A549 (cell line): Measurements from ENCODE around the gene SSBP3. TPM values are rescaled to one million over a fixed set of nuclear protein-coding genes. Genes with fewer than 3 reads are reported as not detected.

Experiments
- ATAC-seq, 2 experiments: fragments of 200-7000 bp in 1 of 2; fragments of >200 bp in 1 of 2; cut with Nextera tagmentation in 1 of 2; cut with Tn5 transposase in 1 of 2; 3 replicates each; pipeline versions ENCODE4 v1.8.0 to v1.9.1; 2018 to 2020; ENCODE audit warnings: mild to moderate bottlenecking in 1 of 2, moderate library complexity in 1 of 2
- CTCF ChIA-PET: fragments of 300-600 bp; sonication (Branson Sonifier 250); formaldehyde crosslinking; extraction: SDS; loops from one replicate; lab custom pipeline; 2021; ENCODE audit warnings: antibody characterized with exemption, inconsistent platforms; lab: Yijun Ruan, JAX
- POLR2A ChIA-PET: fragments of 350-600 bp; formaldehyde crosslinking; extraction: SDS; loops from one replicate; lab custom pipeline; 2021; ENCODE audit warnings: antibody characterized with exemption, inconsistent platforms; lab: Yijun Ruan, JAX
- DNase-seq, 2 experiments: peaks; one replicate each; pipeline versions ENCODE4 v3.0.0 to v3.0.0-alpha.2; 2011 to 2016; ENCODE audit warnings: low read depth in 1 of 2, low spot score in 1 of 2
- FAIRE-seq: peaks from 2 replicates; lab custom pipeline; 2011; peaks lifted over from hg19 to GRCh38; lab: Jason Lieb, UNC
- H3K27ac ChIP-seq, 2 experiments: fragments of >200 bp; sonication (Bioruptor Twin); formaldehyde crosslinking; 3 replicates each; pipeline ENCODE4 v1.5.1; 2016 to 2017
- H3K4me1 ChIP-seq: fragments of >200 bp; sonication (Bioruptor Twin); formaldehyde crosslinking; 3 replicates; pipeline ENCODE4 v1.6.1; 2016
- H3K4me2 ChIP-seq: fragments of >200 bp; sonication (Bioruptor Twin); formaldehyde crosslinking; 3 replicates; pipeline ENCODE4 v1.6.1; 2016
- H3K4me3 ChIP-seq: fragments of >200 bp; sonication (Bioruptor Twin); formaldehyde crosslinking; 3 replicates; pipeline ENCODE4 v1.5.1; 2016
- H3K9me3 ChIP-seq: fragments of >200 bp; sonication (Bioruptor Twin); formaldehyde crosslinking; 3 replicates; pipeline ENCODE4 v1.6.1; 2016
- BHLHE40 ChIP-seq: IDR thresholded peaks from 2 replicates; pipeline ENCODE4 v1.6.1; 2012; ENCODE audit warnings: low read depth, low read length, inconsistent platforms
- CTCF ChIP-seq: fragments of >200 bp; sonication (Bioruptor Twin); formaldehyde crosslinking; IDR thresholded peaks from 3 replicates; pipeline ENCODE4 v1.5.1; 2016
- EP300 ChIP-seq, 2 experiments: fragments of >200 bp; sonication (Bioruptor Twin); formaldehyde crosslinking; IDR thresholded peaks; 2 replicates in 1 of 2; 3 replicates in 1 of 2; pipeline ENCODE4 v1.6.1; 2016 to 2017
- ESRRA ChIP-seq: fragments of 150-350 bp; IDR thresholded peaks from 2 replicates; pipeline ENCODE4 v1.6.1; 2014; ENCODE audit warnings: mild to moderate bottlenecking, low read length, borderline replicate concordance
- FOSL2 ChIP-seq, 2 experiments: fragments of 450-650 bp in 1 of 2; fragments of >200 bp in 1 of 2; sonication (Bioruptor Twin) in 1 of 2; formaldehyde crosslinking; IDR thresholded peaks; 2 replicates each; pipeline versions ENCODE4 v1.5.0 to v1.6.1; 2016 to 2020; ENCODE audit warnings: mild to moderate bottlenecking in 1 of 2, moderate library complexity in 1 of 2
- HEYL ChIP-seq: fragments of 250-450 bp; sonication (Bioruptor Pico); IDR thresholded peaks from 2 replicates; pipeline ENCODE4 v1.8.0; 2021; ENCODE audit warnings: mild to moderate bottlenecking, moderate library complexity
- HOXB5 ChIP-seq: fragments of 250-450 bp; sonication (Bioruptor Pico); IDR thresholded peaks from 2 replicates; pipeline ENCODE4 v1.5.0; 2020; ENCODE audit warnings: mild to moderate bottlenecking, moderate library complexity
- KDM1A ChIP-seq: fragments of 200-600 bp; sonication (generic); IDR thresholded peaks from 2 replicates; pipeline ENCODE4 v1.6.1; 2016; ENCODE audit warnings: low read depth, mild to moderate bottlenecking
- MAZ ChIP-seq: fragments of 150-350 bp; IDR thresholded peaks from 2 replicates; pipeline ENCODE4 v1.6.1; 2014; ENCODE audit warnings: antibody characterized with exemption, low read depth, low read length, borderline replicate concordance
- NPAS2 ChIP-seq: fragments of 250-450 bp; sonication (Bioruptor Pico); IDR thresholded peaks from 2 replicates; pipeline ENCODE4 v1.8.0; 2022; ENCODE audit warnings: mild to moderate bottlenecking, moderate library complexity, borderline replicate concordance
- PHF8 ChIP-seq: fragments of 200-600 bp; sonication (generic); IDR thresholded peaks from 2 replicates; pipeline ENCODE4 v1.6.1; 2016; ENCODE audit warnings: low read depth, mild to moderate bottlenecking, antibody characterized with exemption, moderate library complexity, borderline replicate concordance
- POLR2A ChIP-seq: IDR thresholded peaks from 2 replicates; pipeline ENCODE4 v1.6.1; 2012; ENCODE audit warnings: mild to moderate bottlenecking, low read length
- RCOR1 ChIP-seq: fragments of 150-350 bp; IDR thresholded peaks from 2 replicates; pipeline ENCODE4 v1.6.1; 2014; ENCODE audit warnings: antibody characterized with exemption, low read length, low read depth
- RNF2 ChIP-seq: fragments of 200-600 bp; sonication (generic); IDR thresholded peaks from 2 replicates; pipeline ENCODE4 v1.6.1; 2016; ENCODE audit warnings: low read depth, mild to moderate bottlenecking, antibody characterized with exemption, moderate library complexity, borderline replicate concordance
- SREBF2 ChIP-seq: fragments of 450-650 bp; IDR thresholded peaks from 2 replicates; pipeline ENCODE4 v1.6.1; 2014; ENCODE audit warnings: mild to moderate bottlenecking, moderate library complexity
- TP53 ChIP-seq: fragments of 250-450 bp; sonication (Bioruptor Pico); IDR thresholded peaks from 2 replicates; pipeline ENCODE4 v1.5.0; 2021; ENCODE audit warnings: mild to moderate bottlenecking, moderate library complexity
- WGBS: methylation state at CpG from one replicate; pipeline ENCODE4 v1.1.6; 2017; ENCODE audit errors: missing lambda C conversion rate; 5-methylcytosine and 5-hydroxymethylcytosine counted together
- polyA plus RNA-seq, 4 experiments: library from polyadenylated mRNA; depleted of rRNA in 3 of 4; stranded (reverse); fragments of >200 nt; fragmentation: RNase III in 1 of 4; extraction: RNeasy Plus Mini Kit Qiagen cat#74134 plus additional on column Dnase treatment in 1 of 4; gene quantifications; 2 replicates in 3 of 4; 3 replicates in 1 of 4; pipeline ENCODE4 v1.2.3, GENCODE V29; 2011 to 2017
- TF ChIP-seq, protein P1 (sequence below): fragments of 150-350 bp; IDR thresholded peaks from 2 replicates; pipeline ENCODE4 v1.6.1; 2014; ENCODE audit warnings: low read depth, mild to moderate bottlenecking, low read length

SSBP3 gene
- polyA plus RNA-seq, 2 of the 4 experiments (the other 2 are of a cell fraction): 7.2 to 9.1 TPM

- no peak for TF ChIP-seq TP53
- no peak for TF ChIP-seq RNF2
- TF ChIP-seq, all 56 proteins: peak for 0
Measured at GRCh38 chr1:54284781-54285529, 121.2 kb downstream of the SSBP3 start (continued).

DNA sequence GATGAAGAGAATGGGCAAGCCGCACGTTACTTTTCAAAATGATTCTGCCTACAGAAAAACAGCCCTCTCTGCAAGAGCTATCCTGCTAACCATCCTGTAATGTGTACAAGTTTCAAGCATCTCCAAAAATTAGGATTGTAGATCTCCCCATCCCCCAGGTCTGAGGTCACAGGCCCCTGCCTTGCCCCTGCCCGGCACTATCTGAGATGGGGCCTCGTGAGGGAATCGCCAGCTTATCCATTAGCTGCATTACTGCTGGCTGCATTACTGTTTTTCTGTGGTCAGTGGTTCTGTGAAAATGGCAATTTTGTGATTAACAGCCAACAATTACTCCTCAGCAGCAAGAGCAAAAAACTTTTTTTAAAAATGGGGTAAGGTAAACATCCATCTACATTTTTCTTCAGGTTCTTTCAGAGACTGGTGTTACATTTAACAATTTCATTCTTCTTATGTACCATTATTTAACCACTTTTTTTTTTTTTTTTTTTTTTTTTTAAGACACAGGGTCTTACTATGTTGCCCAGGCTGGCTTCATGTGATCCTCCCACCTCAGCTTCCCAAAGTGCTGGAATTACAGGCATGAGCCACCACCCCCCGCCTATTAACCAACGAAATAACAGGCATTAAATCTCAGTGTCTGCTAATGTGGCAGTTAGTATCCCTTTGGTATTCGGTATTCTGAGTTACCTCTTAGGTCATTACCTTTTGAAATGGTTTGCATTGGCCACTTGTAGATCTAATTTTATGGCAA lies 122.4 kb downstream of the SSBP3 start:
- ChIA-PET POLR2A (no interaction called here), CTCF (no interaction called here)
- TF ChIP-seq, protein P1, sequence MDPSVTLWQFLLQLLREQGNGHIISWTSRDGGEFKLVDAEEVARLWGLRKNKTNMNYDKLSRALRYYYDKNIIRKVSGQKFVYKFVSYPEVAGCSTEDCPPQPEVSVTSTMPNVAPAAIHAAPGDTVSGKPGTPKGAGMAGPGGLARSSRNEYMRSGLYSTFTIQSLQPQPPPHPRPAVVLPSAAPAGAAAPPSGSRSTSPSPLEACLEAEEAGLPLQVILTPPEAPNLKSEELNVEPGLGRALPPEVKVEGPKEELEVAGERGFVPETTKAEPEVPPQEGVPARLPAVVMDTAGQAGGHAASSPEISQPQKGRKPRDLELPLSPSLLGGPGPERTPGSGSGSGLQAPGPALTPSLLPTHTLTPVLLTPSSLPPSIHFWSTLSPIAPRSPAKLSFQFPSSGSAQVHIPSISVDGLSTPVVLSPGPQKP: no peak
- TF ChIP-seq ESRRA: no peak
- no peak for TF ChIP-seq HEYL (CRISPR knock-in tag)
- TF ChIP-seq POLR2A: no peak
- no peak for TF ChIP-seq MAZ
- no peak for TF ChIP-seq SREBF2
- TF ChIP-seq RCOR1: no peak
- no peak overlapping the region for H3K4me2 ChIP-seq
- H3K9me3 ChIP-seq: no peaks in the 10 kb centered on the region
- ATAC-seq: no peak
- 92% methylated on average over 8 of the region's 8 CpGs for WGBS
- FAIRE-seq: no peak
- no peak overlapping the region for H3K4me3 ChIP-seq
- no peak overlapping the region for H3K27ac ChIP-seq
- peaks cover 9% of the 10 kb centered on the region; the same call in 2 of the 3 replicates for H3K4me1 ChIP-seq
- no peak for DNase-seq

- WGBS: 88% methylated on average over 16 of the region's 16 CpGs
- no peak overlapping the region for H3K4me2 ChIP-seq
- no peak for FAIRE-seq
Measured at GRCh38 chr1:54282101-54282847, 123.9 kb downstream of the SSBP3 start.

More at GRCh38 chr1:54282101-54282847, 123.9 kb downstream of the SSBP3 start:
- H3K4me3 ChIP-seq: no peak overlapping the region
- ChIA-PET CTCF (interaction anchor here (0.7 to 1.4 kb wide), 2 partner anchors 13 to 509 kb away, joined by 4 to 5 read pairs; no protein-coding TSS in a partner anchor), POLR2A (no interaction called here)
- peaks cover 6% of the 10 kb centered on the region; the same call in 2 of the 3 replicates for H3K4me1 ChIP-seq
- TF ChIP-seq MAZ: no peak
- TF ChIP-seq EP300 (IDR thresholded peaks at IDR 0.05): no peak
- TF ChIP-seq ESRRA: no peak
- no peak for TF ChIP-seq BHLHE40
- TF ChIP-seq HOXB5 (CRISPR knock-in tag): no peak
- TF ChIP-seq PHF8: no peak
- no peak for TF ChIP-seq KDM1A
- no peak for TF ChIP-seq NPAS2 (CRISPR knock-in tag)
- no peak for TF ChIP-seq FOSL2 (IDR thresholded peaks at IDR 0.05)
- no peak for TF ChIP-seq FOSL2 (CRISPR knock-in tag; IDR thresholded peaks at IDR 0.05)
- TF ChIP-seq CTCF: no peak
- H3K9me3 ChIP-seq: no peaks in the 10 kb centered on the region
- no peak overlapping the region for H3K27ac ChIP-seq
- DNase-seq (no peak), ATAC-seq (no peak)
